TTC549 (cell line): ENCODE measurements around the gene LRRC15.

Source experiments
- FAIRE-seq: peaks from 2 replicates; lab custom pipeline; 2012; peaks lifted over from hg19 to GRCh38; lab: Jason Lieb, UNC

Gene LRRC15

DNA sequence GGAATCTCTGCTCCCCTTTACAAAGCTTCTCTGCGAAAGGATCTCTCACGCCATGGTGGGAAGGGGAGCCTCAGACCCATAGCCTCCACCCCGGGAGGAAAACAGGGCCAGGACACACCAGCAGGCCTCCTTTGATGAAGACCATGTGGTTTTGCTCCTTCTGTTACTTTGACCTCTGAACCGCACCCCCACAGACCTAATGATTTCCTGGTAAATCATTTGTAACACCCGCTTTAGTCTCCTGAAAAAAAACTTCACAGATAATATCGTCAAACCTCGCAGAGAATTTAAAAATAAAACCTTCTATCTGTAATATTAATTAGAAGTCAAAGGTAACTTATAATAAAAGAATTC is 36.7 kb downstream of the LRRC15 start:
- FAIRE-seq: no peak

DNA sequence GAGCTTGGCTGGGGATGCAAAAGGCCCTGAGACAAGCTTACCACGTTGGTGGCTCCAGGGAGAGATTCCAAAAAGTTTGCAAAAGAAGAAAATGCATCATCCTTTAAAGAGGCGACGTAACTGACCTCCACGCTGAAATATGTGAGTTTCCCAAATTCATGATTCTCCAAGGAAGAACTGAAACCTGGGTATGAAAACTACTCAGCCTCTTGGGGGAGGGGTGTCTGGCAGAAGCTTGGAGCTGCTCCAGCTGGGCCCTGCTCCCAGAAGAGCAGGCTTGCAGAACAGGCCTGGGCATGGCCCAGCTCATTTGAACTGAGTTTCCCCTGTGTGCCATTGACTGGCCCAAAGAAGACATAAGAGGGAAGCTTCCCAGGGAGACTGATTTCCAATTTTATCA is 39.0 kb downstream of the LRRC15 start:
- FAIRE-seq: no peak

DNA sequence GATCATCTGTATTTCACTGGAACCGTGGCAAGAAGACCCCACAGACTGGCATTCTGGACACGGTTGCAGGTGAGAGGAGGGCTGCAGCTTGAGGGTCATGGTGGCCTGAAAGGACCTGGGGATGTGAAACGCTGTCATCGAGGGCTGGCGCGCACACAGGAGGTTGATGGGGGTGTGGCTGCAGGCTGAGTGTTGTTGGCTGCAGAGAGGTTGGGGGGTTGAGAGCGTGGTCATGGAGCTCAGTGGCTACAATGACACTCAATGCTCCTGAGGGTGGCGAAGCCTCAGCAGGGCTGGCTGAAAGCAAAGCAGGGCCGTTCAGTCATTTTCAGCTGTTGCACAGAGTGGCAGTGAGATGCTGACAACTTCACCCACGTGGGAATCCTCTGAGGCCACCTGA is 39.4 kb downstream of the LRRC15 start:
- no peak for FAIRE-seq

DNA sequence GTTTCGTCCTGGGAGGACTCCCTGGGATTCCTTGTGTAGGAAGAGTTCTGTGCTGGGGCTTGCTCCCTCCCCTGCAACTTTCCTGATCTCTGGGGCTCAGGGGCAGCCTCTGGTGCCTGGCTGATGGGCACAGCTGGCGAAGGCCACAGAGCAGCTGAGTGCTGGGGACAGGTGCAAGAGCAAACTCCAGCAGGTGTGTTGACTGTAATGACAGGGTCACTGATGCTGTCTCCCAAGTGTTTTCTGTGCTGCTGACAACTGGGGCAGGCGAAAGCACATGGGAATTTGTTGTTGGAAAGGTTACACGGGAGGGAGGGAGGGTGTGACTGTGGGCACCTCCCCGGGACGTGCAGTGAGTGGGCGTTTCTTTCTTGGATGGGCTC is 40.0 kb downstream of the LRRC15 start:
- FAIRE-seq: no peak

DNA sequence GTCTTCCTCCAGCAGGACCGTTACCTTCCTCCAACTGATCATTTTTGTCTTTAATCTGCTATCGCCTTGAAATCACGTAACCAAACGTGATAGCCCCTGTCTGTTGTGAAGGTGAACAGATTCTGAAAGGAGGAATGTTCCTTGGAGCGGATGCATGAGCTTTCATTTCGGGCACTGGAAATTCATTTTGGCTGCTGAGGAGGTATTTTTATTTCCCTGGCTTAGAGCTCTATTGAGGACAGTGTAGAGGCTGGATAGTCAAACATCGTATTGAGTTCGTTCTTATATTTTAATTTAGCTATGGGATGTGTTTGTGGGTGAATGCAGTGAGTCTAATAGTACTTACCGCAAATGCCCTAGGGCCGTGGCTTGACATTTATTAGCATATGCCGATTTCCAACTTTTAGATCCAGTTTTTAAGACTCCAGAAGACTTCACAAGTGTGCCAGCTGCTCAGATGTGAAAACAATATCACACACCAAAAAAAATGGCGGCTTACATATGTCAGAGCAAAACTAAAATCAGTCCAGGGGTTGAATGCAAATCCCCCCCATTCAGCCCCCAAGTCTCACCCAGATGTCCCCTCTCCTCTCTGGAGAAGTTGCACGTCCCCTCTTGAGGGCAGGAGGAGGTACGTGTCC is 40.5 kb downstream of the LRRC15 start:
- FAIRE-seq: no peak

DNA sequence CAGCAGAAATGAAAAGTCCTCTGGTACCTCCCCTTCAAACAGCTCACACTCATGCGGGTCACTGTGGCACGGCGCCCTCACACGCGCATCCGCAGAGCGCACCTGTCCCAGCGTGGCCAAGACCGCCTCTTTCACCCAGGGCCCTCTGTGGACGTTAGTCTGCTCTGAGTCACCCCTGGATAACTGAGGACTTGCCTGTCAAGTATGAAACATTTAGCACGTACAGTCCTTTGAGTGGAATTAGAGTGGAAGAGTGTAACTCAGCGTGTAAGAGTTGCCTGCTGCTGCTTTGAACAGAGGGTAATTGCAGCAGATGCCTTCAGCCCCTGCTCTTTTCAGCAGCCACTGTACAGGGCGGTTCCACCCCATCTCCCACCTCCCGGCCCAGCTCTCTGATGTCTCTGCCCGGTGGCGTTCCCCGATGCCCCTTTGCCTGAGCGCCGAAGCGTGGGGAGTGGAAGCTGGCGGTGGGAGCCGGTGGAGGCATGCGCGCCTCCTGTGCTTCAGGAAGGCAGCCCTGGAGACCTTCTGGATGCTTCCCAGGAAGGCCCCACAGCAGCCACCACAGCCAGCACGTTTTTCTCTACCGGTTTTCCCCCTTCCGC is 41.4 kb downstream of the LRRC15 start:
- FAIRE-seq: no peak

DNA sequence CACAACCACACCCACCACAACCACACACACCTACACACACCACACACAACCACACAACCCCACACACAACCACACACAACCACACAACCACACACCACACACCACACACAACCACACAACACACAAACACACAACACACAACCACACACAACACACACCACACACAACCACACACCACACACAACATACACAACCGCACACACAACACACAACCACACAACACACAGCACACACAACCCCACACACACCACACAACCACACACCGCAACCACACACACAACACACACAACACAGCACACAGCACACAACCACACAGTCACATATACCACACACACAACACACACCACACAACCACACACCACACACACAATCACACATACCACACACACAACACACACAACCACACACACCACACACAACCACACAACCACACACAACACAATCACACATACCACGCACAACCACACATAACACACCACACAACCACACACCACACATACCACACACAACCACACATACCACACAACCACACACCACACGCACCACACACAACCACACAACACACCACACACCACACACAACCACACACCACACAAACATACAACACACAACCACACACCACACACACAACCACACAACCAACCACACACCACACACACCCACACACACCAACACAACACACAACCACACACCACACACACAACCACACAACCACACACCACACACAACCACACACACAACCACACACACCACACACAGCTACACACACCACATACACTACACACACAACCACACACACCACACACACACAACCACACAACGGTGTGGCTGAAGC is 42.1 kb downstream of the LRRC15 start:
- no peak for FAIRE-seq

DNA sequence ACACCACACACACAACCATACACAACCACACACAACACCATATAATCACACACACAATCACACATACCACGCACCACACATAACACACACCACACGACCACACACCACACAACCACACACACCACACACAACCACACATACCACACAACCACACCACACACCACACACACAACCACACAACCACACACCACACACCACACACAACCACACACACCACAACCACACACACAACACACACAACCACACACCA is 42.6 kb downstream of the LRRC15 start:
- no peak for FAIRE-seq

DNA sequence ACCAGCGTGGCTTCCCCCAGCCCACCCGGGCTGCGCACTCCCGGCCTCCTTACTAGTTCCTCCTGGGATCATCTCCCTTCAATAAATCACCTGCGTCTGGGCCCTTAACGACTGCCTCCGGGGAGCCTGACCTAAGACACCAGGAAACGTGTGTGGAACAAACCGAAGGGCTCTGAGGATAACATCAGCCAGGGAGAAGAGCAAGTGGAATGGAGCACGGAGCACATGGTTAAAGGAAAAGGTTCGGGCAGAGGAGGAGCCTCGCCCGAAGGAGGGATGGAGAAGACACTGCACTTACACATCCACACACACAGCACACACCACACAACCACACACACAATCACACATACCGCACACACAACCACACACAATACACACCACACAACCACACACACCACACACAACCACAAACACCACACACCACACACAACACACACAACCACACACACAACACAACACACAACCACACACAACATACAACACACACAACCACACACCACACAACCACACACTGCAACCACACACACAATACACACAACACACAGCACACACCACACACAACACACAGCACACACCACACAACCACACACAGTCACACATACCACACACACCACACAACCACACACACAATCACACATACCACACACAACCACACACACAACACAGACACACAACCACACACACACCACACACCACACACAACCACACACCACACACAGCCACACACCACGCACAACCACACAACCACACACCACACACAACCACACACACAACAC is 43.2 kb downstream of the LRRC15 start:
- no peak for FAIRE-seq

DNA sequence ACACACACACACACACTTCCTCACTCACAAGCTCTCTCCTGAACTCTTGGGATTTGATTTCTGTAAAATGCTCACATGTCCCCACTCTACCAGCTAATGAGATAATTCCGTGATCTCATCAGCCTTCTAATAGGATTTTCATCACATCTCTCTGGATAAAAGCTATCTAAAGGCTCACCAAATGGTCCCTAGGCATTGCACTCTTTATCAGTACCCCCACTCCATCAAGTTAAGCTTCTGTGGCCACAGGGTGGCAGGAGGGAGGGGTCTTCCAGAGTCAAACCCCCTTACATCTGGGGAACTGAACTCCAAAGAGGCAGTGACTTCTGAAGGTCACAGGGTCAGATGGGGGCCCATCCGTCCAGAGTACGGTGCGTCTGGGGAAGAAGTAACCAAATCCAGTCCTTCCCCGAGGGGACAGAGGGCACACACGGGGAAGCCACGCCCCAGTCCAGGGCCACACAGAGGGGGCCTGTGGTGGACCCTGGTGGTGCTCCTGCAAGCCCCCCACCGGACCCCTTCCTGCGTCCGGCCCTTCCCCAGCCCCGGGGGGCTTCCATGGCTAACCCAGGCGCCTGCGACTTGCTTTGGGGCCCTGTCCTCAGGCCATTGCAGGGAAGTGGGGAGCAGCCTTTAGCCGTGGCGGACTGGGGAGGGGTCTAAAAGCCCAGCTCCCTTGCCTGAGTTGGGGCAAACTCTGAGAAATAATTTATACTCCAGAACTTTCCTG is 44.0 kb downstream of the LRRC15 start:
- no peak for FAIRE-seq

DNA sequence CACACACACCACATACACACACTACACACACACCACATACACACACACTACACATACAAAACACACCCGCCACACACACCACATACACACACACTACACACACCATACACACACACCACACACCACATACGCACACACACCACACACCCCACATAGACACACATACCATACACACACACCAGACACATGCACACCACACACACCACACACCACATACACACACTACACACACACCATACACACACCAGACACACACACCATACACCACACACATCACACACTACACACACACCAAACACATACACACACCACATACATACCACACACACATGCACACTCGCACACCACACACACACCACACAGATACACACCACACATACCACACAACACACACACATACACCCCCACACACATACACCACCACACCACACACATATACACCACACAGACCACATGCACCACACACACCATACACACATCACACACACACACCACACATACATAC is 44.7 kb downstream of the LRRC15 start:
- FAIRE-seq: no peak

DNA sequence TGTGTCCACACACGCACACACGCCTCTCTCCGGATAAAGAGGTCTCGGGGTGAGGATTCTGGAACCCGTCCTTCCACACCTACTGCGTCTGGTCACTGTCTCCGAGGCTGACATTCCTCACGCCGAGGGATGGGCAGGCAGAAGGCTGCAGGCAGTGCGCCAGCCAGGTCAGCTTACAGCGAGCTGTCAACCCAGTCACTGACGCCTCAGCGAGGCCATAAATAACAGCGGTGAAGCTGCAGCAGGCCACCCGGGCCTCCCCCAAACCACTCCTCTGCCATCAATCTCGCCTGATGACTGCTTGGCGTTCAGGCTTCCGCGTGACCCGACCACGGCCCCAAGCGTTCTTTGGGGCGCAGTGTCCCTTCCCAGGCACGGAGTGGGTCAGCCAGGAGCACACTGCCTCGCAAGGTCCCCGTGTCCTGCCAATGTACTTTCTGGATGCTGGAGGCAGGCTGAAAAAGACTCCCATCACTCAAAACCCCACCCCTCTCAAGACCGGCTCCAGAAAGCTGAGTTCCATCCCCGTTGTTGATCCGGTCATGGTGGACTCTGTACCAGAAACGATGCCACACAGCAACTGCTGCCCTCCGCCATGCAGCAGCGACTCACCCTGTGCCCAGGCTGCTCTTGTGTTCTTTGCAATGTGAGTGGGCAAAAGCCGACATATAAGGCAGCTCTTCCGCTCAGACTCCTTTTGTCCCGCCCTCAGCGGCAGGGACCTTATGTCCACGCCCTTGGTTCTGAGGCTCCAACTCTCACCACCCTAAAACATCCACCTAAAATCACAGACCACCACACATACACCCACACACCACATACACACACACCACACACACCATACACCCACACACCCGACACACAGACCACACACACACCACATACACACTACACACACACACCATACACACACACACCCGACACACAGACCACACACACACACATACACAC is 45.5 kb downstream of the LRRC15 start:
- no peak for FAIRE-seq

DNA sequence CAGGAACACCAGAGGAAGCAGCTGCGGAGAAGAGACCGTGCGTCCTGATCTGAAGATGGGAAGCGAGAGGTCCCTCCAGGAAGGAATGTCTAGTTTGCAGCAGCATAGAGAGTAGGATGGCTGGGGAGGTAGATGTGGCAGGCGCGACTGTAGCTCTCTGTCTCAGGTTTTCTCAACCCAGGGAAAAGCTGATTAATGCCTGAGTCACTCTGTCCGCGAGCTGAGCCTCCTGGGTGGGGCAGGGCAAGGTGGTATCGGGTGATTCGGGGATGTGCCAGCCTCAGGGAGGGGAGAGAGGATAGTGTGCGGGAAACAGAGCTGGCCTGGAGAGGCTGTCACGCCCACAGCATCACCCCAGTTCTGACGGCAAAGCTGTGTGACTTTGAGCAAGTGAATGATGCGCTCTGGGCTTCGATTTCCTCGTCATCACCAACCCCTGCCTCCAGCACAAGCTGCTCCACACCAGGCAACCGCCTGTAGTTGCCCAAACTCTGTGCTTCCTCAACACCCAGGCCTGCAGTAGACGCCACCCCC is 46.8 kb downstream of the LRRC15 start:
- FAIRE-seq: no peak

DNA sequence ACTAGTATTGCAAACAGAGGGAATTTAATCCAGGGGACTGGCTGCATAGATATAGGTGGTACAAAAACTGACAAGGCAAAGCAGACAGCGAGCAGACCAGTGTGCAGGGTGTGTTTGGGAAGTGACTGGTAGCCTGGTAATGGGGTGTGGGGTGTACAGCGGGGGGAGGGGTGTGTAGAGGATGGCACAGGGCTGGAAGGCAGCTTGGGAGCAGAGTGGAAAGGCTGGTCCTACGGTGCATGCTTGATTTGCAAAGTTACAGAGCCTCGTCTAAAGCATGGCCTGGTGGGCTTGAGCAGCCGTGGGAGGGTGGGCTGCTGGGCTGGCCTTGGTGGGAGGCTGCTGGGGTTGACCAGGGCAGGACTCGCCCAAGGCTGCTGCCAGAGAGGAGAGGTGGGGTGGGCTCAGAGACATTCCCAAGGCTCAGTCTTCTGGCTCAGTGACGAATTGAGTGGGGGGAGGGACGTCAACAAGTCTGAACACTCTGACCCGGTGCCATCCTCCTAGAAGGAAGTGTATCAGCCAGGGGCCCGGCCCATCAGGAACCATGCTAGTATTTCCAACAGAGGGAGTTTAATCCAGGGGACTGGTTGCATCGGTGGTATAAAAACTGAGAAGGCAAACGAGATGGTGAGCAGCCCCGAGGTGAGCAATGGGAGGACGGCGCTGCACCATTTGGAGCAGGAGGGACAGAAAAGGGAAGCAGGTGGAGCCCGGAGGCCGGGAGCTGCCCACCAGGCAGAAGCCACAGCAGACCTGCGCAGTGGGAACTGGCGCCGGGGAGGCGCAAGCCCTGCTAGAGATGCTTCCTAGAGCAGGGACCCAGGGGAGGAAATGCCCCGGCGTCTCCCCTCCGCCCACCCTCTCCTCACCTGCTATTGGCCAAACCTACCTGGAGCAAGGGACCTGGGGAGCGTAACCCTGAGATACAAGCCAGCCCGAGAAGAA is 47.6 kb downstream of the LRRC15 start:
- FAIRE-seq: no peak

DNA sequence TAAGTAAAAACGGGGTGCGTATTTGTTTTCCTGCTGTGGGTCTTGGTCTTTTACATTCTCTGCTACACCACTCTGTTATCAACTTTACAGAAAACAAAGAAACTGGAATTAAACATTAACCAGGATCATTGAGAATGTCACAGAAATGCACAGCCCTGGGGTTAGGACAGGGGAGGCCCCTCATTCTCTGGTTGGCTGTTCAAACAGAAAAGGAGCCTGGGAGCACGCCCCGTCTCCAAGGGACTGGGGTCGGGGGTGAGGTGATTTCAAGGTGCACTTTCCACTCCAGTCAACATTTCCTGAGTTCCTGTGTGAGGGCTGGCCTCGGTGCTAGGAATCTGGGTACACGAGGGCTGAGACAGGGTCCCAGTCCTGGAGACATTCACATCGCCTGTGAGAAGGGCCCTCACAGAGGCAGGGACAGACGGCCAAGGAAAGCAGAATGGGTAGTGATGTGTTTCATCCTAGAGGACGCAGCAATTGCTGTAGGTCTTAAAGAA is 48.7 kb downstream of the LRRC15 start:
- no peak for FAIRE-seq

DNA sequence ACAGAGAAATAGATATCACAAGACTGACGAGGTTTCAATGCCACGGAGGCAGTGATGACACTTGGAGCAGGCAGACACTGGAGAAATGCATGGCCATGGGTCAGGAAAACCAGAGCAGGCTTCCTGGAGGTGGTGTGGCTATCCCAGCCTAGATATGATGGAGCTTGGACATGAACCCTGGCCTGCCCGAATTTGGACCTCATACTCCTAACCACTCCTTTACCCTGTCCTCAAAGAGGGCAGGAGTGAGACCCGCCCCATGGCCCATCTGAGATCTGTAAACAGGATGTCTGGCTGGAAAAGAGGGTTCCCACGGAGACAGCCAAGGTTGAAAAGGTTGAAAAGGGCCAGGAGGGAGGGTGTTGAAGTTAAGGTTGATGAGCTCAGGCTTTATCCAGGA is 49.4 kb downstream of the LRRC15 start:
- FAIRE-seq: no peak

DNA sequence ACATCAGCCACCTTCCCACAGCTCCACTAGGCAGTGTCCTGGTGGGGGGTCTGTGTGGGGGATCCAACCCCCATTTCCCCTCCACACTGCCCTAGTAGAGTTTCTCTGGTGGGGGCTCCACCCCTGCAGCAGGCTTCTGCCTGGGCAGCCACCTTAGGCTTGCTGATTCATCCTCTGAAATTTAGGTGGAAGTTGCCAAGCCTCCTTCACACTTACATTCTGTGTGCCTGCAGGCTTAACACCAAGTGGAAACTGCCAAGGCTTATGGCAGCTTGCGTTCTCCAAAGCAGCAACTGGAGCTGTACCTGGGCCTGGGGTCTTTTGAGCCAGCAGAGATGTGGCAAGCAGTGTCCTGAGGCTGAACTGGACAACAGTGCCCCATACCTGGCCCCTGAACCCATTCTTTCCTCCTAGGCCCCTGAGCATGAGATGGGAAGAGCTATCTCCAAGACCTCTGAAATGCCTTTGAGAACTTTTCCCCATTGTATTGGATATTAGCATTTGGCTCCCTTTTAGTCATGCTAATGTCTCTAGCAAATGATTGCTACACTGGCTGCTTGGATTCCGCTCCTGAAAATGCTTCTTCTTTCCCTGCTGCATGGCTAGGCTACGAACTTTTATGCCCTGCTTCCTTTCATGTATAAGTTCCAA is 50.9 kb downstream of the LRRC15 start:
- FAIRE-seq: no peak

DNA sequence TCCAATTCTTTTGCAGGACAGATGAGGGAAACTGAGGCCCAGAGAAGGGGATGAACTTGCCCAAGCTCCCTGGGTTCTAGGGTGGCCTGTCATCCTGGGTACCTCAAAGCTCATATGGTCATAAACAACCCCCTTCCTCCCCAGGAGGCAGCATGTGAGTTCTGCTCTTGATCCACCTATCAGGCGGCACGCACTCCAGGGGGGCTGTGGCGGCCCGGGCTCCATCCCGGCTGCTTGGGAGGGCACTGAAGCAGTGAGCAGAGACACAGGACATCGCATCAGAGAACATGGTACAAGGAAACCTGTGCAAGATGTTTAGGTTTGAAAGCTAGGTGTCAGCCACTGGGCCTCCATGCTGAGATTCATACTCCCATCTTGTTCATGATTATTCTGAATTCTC is 52.6 kb downstream of the LRRC15 start:
- no peak for FAIRE-seq

DNA sequence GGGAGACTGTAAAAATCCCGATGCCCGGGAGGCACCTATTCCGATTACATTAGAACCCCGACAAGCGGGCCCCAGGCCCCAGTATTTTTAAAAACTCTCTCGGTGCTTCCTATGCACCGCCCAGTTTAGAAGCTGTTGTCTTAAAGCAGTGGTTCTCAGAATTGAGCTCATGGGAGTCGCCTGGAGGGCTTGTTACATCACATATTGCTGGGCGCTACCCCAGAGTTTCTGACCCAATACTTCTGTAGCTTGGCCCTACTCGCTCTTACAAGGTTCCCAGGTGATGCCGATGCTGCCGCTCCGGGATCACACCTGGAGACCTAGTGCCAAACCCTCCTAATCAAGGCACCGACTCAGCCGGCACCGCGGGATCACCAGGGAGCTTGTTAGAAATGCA is 53.6 kb downstream of the LRRC15 start:
- no peak for FAIRE-seq
